Activated naive CD8-positive, alpha-beta T cell (primary cell): ENCODE results near the gene SDHAF4.
"Not testable (repeated sequence)": the region's sequence is repeated elsewhere in the genome, so short reads cannot be mapped to it uniquely, and the experiment has no call there.

Experiments used
- H3K27ac Mint-ChIP-seq: one replicate; pipeline ENCODE4 v1.8.0; 2021; ENCODE audit warnings: mixed read lengths
- H3K27me3 Mint-ChIP-seq: one replicate; pipeline ENCODE4 v1.8.0; 2021; ENCODE audit warnings: mixed read lengths
- H3K36me3 Mint-ChIP-seq: one replicate; pipeline ENCODE4 v1.8.0; 2021; ENCODE audit warnings: mixed read lengths
- H3K4me1 Mint-ChIP-seq: one replicate; pipeline ENCODE4 v1.8.0; 2021; ENCODE audit warnings: low read depth, mixed read lengths
- H3K4me3 Mint-ChIP-seq: one replicate; pipeline ENCODE4 v1.8.0; 2021; ENCODE audit warnings: mild to moderate bottlenecking, mixed read lengths
- H3K9me3 Mint-ChIP-seq: one replicate; pipeline ENCODE4 v1.8.0; 2021; ENCODE audit warnings: low read depth, mixed read lengths

Gene SDHAF4

DNA sequence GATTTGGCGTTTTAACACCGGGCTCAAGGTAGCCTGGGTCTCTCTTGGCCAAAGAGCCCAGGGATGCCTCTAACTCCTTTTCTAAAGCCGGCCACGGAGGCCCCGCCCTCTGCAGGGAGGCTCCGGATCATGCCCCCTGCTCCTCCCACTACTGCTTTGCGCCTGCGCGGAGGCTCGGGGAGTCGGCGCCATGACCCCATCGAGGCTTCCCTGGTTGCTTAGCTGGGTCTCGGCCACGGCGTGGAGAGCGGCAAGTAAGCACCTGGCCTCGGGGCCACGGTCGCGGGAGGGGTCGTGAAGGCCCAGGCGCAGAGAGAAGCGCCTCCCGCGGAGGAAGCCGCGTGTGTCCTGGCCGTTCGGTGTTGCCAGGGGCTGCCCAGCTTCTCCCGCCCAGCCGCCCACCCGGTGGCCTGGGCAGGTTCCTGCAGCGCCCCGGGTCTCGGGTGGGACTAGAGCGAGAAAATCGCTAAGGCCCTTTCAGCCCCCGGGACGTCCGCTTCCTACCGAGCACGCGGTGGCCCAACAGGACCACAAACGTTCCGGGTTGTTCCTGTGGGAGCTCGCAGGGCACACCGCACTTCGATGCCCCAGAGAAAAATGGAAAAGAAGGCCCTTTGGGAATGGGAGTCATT, at the start of gene SDHAF4:
Gene SDHAF4 (plus strand): TSS at position 180 of the 632 bp plus-strand sequence. CDS start 11 bp downstream, at position 191.
- Mint-ChIP-seq H3K4me3 (peak within 1 kb of the TSS; percentile 89), H3K27ac (peak within 1 kb of the TSS; percentile 89), H3K27me3 (no peaks in the 10 kb centered on the region), H3K36me3 (peaks cover 6% of the 10 kb centered on the region), H3K4me1 (peaks cover 25% of the 10 kb centered on the region), H3K9me3 (no peaks in the 10 kb centered on the region)

DNA sequence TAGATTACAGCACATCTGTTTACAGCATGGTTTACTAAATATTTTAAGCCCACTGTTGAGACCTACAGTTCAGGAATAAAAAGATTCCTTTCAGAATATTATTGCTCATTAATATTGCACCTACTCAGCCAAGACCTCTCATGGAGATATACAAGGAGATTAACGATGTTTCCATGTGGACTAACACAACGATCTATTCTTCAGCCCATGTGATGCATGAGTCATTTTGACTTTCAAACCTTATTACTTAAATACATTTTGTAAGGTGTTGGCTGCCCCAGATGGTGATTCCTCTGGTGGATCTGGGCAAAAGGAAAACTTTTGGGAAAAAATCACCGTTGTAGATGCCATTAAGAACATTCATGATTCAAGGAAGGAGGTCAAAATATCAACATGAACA, 48.0 kb upstream of the SDHAF4 start:
- Mint-ChIP-seq H3K27ac (no peak overlapping the region), H3K4me1 (peaks cover 7% of the 10 kb centered on the region), H3K9me3 (no peaks in the 10 kb centered on the region), H3K27me3 (no peaks in the 10 kb centered on the region), H3K36me3 (no peaks in the 10 kb centered on the region), H3K4me3 (no peak overlapping the region)

DNA sequence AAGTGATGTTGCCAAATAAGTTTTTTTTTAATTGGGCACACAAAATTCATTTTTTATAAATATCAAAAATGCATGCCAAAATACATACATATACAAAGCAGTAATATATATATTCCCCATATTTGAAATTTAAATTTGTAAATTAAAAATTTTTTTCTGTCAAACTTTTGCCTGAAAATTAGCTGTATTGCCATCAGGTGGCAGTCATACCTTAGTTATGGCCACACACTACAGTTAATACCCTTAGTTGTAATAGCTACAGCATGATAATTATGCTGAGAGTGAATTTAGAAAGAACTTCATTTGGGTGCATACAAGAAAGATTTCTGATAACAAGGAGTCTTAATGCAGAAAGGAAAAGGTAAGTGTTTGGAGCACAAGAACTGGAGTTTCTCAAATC, 46.2 kb upstream of the SDHAF4 start:
- no peaks in the 10 kb centered on the region for H3K9me3 Mint-ChIP-seq
- H3K4me1 Mint-ChIP-seq: peaks cover 7% of the 10 kb centered on the region
- H3K27me3 Mint-ChIP-seq: no peaks in the 10 kb centered on the region
- H3K36me3 Mint-ChIP-seq: peaks cover 4% of the 10 kb centered on the region
- no peak overlapping the region for H3K27ac Mint-ChIP-seq
- no peak overlapping the region for H3K4me3 Mint-ChIP-seq

DNA sequence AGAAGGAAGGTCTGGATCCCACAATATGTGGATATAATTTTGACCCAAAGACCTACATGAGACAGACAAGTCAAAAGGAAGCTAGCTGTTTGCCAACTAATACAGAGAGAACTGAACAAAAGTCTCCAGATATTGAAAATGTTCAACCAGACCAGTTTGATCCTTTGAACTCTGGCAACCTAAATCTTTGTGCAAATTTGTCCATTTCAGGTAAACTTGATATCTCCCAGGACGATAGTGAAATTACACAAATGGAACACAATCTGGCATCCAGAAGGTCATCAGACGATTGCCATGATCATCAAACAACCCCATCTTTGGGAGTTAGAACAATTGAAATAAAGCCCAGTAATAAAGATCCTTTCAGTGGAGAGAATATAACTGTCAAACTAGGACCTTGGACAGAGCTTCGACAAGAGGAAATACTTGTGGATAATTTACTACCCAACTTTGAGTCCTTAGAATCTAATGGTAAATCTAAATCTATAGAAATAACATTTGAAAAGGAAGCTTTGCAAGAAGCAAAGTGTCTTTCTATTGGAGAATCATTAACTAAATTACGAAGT, 41.9 kb upstream of the SDHAF4 start:
- H3K4me3 Mint-ChIP-seq: no peak overlapping the region
- no peaks in the 10 kb centered on the region for H3K4me1 Mint-ChIP-seq
- no peak overlapping the region for H3K27ac Mint-ChIP-seq
- no peaks in the 10 kb centered on the region for H3K9me3 Mint-ChIP-seq
- H3K36me3 Mint-ChIP-seq: peaks cover 7% of the 10 kb centered on the region
- H3K27me3 Mint-ChIP-seq: no peaks in the 10 kb centered on the region

DNA sequence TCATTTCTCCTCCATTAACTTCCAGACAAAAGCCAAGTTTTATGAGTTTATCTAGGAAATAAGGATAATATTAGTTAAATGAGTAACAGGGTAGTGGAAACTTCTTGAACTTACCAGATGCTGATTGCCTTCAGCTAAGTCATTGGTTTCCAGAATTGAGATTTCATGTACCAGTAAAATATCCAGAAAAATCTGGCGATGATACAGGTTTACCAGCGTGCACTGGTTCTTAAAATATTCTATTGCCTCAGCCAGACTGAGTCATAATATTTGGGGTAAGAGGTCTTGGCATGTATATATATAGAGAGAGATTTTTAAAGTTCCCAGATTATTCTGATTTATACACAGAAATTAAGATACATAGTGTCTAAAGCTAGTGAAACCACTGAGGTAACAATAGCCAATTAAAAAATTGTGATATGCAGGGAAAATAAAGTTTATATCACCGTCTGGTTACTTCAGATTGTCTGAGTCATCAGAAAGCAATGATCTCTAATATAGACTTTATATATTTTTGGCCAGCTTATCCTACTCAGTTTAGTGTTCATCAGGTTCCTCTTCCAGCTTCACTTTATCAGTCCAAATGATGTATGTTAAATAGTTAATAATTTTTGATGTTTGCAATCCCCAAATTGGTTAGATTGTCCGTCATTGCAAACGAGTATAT, 39.5 kb upstream of the SDHAF4 start:
- no peaks in the 10 kb centered on the region for H3K9me3 Mint-ChIP-seq
- no peak overlapping the region for H3K4me3 Mint-ChIP-seq
- H3K4me1 Mint-ChIP-seq: no peaks in the 10 kb centered on the region
- H3K27me3 Mint-ChIP-seq: no peaks in the 10 kb centered on the region
- no peak overlapping the region for H3K27ac Mint-ChIP-seq
- H3K36me3 Mint-ChIP-seq: peaks cover 7% of the 10 kb centered on the region

DNA sequence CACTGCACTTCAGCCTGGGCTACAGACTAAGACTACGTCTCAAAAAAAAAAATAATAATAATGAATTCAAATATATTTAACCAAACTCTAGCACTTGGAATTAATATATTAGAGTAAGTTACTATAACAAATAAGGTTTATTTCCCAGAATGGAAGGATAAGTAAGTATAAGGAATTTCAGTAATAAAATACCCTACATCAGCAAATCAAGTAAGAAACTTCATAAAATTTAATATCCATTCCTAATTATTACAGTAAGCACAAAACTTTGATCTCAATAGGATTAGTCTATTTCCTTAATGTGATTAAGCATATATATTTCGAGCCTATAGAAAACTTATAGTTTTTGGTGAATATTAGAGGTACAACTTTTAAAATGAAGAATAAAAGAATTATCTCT, 36.7 kb upstream of the SDHAF4 start:
- H3K36me3 Mint-ChIP-seq: peaks cover 7% of the 10 kb centered on the region
- H3K9me3 Mint-ChIP-seq: no peaks in the 10 kb centered on the region
- no peaks in the 10 kb centered on the region for H3K4me1 Mint-ChIP-seq
- H3K4me3 Mint-ChIP-seq: no peak overlapping the region
- H3K27me3 Mint-ChIP-seq: no peaks in the 10 kb centered on the region
- H3K27ac Mint-ChIP-seq: no peak overlapping the region

DNA sequence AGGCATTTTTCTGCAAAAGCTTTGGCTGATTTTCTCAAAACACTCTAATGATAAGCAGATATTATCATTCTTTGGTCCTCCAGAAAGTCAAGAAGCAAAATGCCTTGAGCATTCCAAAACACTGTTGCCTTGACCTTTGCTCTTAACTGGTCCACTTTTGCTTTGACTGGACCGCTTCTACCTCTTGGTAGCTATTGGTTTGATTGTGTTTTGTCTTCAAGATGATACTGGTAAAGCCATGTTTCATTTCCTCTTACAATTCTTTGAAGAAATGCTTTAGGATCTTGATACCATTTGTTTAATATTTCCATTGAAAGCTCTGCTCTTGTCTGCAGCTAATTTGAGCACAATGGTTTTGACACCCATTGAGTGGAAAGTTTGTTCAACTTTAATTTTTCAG, 35.6 kb upstream of the SDHAF4 start:
- Mint-ChIP-seq H3K27ac (no peak overlapping the region), H3K36me3 (peaks cover 3% of the 10 kb centered on the region), H3K9me3 (no peaks in the 10 kb centered on the region), H3K27me3 (no peaks in the 10 kb centered on the region), H3K4me1 (no peaks in the 10 kb centered on the region), H3K4me3 (no peak overlapping the region)

DNA sequence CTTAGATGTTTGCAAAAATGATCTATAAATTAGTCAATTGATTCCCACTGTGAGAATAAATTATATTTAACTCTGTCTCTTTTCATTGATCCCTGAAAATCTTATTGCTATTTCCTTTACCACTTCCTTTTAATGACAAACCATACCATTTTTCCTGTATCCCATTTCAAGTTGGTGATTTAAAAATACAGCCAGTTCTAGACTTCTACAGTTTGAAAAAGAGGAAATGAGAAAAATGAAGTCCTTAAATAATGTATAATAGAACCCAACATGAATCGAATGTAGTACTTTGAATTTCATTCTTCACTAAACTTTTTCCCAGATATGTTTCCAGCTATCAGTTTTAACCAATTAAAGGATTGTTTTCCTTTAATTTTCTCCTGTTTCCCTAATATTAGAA, 29.5 kb upstream of the SDHAF4 start:
- H3K9me3 Mint-ChIP-seq: no peaks in the 10 kb centered on the region
- H3K27me3 Mint-ChIP-seq: no peaks in the 10 kb centered on the region
- no peak overlapping the region for H3K4me3 Mint-ChIP-seq
- no peak overlapping the region for H3K27ac Mint-ChIP-seq
- H3K4me1 Mint-ChIP-seq: no peaks in the 10 kb centered on the region
- H3K36me3 Mint-ChIP-seq: peaks cover 11% of the 10 kb centered on the region

DNA sequence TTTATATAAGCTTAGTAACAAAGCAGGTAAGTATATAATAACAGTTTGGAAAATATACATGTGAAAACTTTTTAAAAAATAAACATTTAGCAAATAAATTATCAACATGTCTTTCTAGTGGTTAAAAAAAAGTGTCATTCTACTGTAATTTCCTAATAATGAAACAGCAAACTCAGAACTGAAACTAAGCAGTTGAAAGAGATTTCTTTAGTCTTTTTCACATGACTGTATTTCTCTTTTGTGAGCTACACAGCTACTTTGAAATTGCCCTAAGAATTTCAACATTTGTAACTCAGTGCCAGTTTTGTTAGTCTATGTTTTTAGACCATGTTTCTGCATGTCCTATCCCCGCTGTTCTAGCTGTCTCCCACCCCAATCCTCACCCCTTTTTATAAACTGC, 28.4 kb upstream of the SDHAF4 start:
- Mint-ChIP-seq H3K4me3 (no peak overlapping the region), H3K9me3 (no peaks in the 10 kb centered on the region), H3K27ac (no peak overlapping the region), H3K27me3 (no peaks in the 10 kb centered on the region), H3K36me3 (peaks cover 8% of the 10 kb centered on the region), H3K4me1 (no peaks in the 10 kb centered on the region)

DNA sequence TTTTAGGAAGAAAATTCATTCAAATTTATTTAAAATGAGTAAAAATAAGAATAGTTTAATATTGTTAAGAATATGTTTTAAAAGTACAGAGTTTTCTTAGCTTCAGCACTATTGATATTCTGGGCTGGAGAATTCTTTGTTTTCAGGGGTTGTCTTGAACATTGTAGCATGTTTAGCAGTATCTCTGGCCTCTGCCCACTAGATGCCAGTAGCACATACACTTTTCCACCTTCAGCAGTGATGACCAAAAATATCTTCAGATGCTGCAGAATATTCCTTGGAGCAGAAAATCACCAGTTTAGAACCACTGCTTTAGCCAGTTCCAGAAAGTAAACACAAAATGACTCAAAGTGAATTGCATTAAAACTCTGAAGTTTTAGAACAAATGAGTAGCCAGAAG, 19.4 kb upstream of the SDHAF4 start:
- Mint-ChIP-seq H3K36me3 (no peaks in the 10 kb centered on the region), H3K27ac (no peak overlapping the region)

DNA sequence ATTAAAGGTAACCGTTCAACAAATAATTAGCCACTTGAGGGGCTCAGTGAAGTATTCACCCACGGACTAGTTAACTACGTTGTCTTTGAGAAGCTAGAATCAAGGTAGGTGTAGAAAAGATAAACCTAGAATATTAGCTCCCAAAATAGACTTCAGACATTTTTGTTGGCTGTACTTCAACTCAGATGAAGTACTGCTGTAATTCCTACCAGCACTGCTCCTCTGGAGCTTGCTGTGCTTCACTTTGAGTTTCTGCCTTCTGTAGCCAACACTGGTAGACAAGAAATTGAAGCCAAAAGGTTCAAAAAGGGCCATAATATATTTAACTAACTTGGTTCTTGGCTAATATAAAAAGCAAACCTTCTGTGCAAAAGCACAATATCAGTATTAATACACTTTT, 18.8 kb upstream of the SDHAF4 start:
- no peaks in the 10 kb centered on the region for H3K9me3 Mint-ChIP-seq
- H3K4me3 Mint-ChIP-seq: no peak overlapping the region
- no peaks in the 10 kb centered on the region for H3K4me1 Mint-ChIP-seq
- H3K36me3 Mint-ChIP-seq: no peaks in the 10 kb centered on the region
- H3K27me3 Mint-ChIP-seq: no peaks in the 10 kb centered on the region
- no peak overlapping the region for H3K27ac Mint-ChIP-seq

More for the DNA sequence above, 19.4 kb upstream of the SDHAF4 start:
- Mint-ChIP-seq H3K4me3 (no peak overlapping the region), H3K9me3 (no peaks in the 10 kb centered on the region), H3K4me1 (no peaks in the 10 kb centered on the region), H3K27me3 (no peaks in the 10 kb centered on the region)

DNA sequence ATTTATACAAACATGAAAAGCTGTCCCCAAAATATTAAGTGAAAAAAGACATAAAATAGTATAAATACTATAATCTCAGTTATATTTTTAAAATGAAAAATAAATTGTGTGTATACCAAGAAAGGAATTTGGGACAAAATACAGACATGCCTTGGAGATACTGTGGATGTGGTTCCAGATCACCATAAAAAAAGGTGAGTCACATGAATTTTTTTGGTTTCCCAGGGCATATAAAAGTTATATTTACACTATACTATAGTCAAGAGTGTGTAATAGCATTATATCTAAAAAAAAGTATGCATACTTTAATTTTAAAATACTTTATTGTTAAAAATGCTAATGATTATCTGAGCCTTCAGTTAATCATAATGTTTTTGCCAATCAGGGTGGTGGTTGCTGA, 17.4 kb upstream of the SDHAF4 start:
- Mint-ChIP-seq H3K9me3 (no peaks in the 10 kb centered on the region), H3K36me3 (peaks cover 3% of the 10 kb centered on the region), H3K4me3 (no peak overlapping the region), H3K27ac (no peak overlapping the region), H3K27me3 (no peaks in the 10 kb centered on the region), H3K4me1 (no peaks in the 10 kb centered on the region)

DNA sequence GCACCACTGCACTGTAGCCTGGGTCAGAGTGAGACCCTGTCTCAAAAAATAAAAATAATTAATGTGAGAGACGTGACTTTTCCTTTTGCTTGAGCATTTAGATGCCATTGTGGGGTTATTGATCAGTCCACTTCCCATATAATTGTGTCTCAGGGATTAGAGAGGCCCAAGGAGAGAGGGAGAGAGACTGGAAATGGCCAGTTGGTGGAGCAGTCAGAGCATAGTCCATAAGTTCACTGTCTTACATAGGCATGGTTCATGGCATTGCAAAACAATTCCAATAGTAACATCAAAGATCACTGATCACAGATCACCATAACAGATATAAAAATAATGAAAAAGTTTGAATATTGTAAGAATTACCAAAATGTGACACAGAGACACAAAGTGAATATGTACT, 15.2 kb upstream of the SDHAF4 start:
- Mint-ChIP-seq H3K36me3 (peaks cover 4% of the 10 kb centered on the region), H3K27me3 (no peaks in the 10 kb centered on the region), H3K4me3 (no peak overlapping the region), H3K27ac (no peak overlapping the region), H3K4me1 (no peaks in the 10 kb centered on the region), H3K9me3 (no peaks in the 10 kb centered on the region)

DNA sequence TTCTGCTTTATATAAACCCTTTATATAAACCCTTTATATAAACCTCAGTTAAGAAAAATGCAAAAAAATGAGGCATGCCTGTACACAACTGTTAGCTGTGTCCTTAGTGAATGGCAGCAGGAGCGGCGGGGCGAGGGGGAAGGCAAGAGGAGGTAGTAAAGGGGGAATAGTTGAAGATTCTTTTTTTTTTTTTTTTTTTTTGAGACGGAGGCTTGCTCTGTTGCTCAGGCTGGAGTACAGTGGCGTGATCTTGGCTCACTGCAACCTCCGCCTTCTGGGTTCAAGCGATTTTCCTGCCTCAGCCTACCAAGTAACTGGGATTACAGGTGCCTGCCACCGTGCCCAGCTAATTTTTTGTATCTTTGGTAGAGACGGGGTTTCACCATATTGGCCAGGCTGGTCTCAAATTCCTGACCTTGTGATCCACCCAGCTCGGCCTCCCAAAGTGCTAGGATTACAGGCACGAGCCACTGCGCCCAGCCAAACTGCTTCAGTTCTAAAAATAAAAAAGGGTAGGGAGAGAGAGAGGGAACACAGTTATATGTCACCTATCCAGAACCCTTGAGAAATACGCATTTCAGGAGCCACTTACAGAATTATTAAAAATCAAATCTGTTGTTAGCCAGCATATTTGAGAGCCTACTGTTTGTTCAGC, 14.3 kb upstream of the SDHAF4 start:
- not testable (repeated sequence) for H3K27ac Mint-ChIP-seq, H3K4me3 Mint-ChIP-seq, H3K36me3 Mint-ChIP-seq, H3K27me3 Mint-ChIP-seq, H3K9me3 Mint-ChIP-seq, H3K4me1 Mint-ChIP-seq

DNA sequence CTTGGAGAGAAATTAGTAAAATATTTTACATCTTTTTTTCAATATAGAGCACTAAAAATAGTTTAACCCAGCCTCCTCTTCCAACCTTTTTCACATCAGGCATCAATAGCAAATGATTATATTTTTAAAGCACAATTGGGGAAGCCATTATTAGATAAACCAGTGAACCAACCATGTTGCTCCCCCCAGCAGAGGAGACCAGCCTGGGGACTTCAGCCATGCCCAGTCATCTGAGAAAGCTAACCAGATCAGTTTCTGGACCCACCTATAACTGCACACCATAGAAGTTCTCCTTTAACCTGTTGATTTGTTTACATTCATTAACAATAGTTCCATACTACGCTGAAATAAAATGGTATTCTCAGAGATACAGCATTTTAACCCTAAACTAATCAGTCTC, 13.8 kb upstream of the SDHAF4 start:
- Mint-ChIP-seq H3K27ac (no peak overlapping the region), H3K4me1 (peaks cover 4% of the 10 kb centered on the region), H3K9me3 (no peaks in the 10 kb centered on the region), H3K4me3 (no peak overlapping the region), H3K36me3 (peaks cover 6% of the 10 kb centered on the region), H3K27me3 (no peaks in the 10 kb centered on the region)
